ENCODE measurements around the gene TSPAN18.

- TF ChIP-seq, protein P1, sequence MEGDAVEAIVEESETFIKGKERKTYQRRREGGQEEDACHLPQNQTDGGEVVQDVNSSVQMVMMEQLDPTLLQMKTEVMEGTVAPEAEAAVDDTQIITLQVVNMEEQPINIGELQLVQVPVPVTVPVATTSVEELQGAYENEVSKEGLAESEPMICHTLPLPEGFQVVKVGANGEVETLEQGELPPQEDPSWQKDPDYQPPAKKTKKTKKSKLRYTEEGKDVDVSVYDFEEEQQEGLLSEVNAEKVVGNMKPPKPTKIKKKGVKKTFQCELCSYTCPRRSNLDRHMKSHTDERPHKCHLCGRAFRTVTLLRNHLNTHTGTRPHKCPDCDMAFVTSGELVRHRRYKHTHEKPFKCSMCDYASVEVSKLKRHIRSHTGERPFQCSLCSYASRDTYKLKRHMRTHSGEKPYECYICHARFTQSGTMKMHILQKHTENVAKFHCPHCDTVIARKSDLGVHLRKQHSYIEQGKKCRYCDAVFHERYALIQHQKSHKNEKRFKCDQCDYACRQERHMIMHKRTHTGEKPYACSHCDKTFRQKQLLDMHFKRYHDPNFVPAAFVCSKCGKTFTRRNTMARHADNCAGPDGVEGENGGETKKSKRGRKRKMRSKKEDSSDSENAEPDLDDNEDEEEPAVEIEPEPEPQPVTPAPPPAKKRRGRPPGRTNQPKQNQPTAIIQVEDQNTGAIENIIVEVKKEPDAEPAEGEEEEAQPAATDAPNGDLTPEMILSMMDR (IDR thresholded peaks at IDR 0.05), result no peak
- no peak for TF ChIP-seq POLR2A (IDR thresholded peaks at IDR 0.05)
Measured at GRCh38 chr11:44964526-44965209, 237.9 kb downstream of the TSPAN18 start.

Measured in thyroid gland (tissue), 4 donors.